ENCODE data around the gene SIM1. TPM values are rescaled to one million over a fixed set of nuclear protein-coding genes. Genes with fewer than 3 reads are reported as not detected.

The SIM1 gene
- total RNA-seq, 1 donor from 2014 or later = 29.7 TPM

GRCh38 chr6:100433726-100434435 is 30.8 kb downstream of the SIM1 start:
- peak; percentile 18 for DNase-seq (ENCODE audit: low read depth)

DNA sequence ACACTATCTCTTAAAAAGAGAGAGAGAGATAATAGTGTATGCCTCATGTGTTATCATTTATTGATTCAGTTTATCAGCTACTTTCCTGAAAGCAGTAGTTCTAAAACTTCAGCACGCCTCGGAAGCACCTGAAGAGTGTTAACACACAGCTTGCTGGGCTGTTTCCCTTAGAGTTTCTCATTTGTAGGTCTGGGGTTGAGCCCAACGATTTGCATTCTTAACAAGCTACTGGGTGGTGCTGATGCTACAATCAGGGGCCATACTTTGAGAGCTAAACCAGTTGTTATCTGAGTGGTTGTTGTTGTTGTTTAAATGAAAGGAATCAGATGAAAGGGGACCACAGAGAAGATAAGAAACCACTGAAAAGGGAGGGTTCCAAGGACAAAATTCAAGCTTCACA is 32.6 kb downstream of the SIM1 start:
- DNase-seq (ENCODE audit: low read depth) = no peak

- no peak for DNase-seq (ENCODE audit: low read depth)
Observed at GRCh38 chr6:100430962-100431361, 33.8 kb downstream of the SIM1 start.

DNA sequence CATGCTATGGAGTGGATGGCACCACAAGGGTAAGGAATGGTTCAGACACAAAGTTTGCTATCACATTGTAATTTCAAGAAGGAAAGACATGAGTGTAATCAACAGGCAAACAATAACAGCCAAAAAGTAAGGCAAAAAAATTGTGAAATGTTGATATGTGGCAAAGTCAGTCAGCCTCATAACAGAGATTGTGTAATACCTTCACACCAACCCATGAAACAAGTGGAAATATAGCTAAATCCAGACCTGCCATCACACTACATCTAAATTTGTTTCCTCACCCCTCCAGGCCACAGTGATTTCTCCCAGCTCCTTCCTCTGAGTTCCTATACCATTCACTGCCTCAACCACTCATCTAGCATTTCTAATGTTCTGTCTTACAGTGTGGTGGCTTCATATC is 37.3 kb downstream of the SIM1 start:
- no peak for DNase-seq (ENCODE audit: low read depth)

- peak; percentile 62 for DNase-seq (ENCODE audit: low read depth)
Observed at GRCh38 chr6:100426744-100427338, 37.9 kb downstream of the SIM1 start.

DNA sequence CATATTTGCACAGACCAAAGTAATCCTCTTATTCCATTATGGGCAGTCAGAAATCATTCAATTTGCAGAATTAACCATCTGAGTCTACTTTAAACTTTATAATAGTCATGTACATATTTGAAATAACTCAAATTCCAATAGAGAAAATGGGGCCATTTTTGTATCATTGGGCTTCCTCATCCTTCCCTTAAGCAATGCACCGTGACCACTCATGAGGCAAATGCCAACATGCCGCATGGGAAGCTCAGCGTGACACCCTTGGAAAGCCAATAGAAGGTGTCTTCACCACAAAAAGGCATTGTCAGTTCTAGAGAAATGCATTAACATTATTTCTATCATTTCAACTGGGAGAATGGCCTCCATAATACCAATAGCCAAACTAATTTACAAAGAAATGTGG is 38.5 kb downstream of the SIM1 start:
- no peak for DNase-seq (ENCODE audit: low read depth)

- DNase-seq (ENCODE audit: low read depth) = no peak
Observed at GRCh38 chr6:100420711-100421110, 44.0 kb downstream of the SIM1 start.

DNA sequence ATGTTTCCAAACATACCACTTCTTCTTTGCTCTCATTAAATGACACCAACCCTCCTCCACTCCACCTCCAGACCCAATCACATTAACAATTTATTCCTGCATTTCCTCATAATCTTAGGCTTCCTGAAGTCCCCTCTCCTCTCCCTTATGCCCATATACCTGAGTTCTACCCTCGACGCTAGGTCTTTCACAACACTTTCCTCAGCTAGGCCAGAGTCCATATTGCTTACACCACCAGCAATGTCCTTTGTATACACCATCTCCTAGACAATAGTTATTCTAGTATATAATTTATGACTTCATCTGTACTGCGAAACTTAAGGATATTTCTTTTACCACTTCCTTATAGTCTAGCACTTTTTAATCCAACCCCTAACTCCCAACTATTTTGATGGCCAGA is 47.7 kb downstream of the SIM1 start:
- no peak for DNase-seq (ENCODE audit: low read depth)

DNA sequence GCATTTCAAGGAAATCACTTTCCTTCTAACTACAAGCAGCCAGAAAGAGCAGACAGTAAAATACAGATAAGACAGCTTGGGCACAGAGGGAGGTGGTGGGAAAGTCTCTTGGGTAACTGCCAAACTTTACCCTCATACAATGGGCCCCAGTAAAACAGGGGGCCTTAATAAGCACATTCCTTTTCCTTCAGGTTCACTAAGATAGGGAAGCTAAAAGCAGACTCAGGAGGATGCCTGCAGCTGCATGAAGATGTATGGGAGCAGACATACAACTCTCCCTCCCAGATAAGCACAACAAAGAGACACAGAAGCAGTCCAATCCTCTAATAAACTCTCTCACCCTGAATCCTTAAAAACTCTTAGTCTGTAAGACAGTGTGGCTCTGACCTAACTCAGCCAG is 49.0 kb downstream of the SIM1 start:
- no peak for DNase-seq (ENCODE audit: low read depth)

DNA sequence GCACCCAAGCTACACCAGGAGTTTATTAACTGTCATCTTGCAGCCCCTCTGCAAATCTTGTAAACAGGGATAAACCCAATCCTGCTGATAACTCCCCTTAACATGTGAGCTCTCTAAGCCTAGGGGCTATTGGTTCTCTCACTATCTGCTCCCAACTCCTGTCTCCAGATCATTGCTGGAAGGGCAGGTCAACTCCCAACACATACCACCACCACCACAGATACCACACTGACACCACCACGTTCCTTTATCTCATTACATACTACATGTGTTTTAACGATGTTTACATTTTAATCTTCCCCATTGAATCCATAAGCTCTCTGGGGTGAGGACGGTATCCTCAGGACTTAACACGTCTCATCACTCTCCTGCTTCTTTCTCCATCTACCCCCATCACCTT is 51.8 kb downstream of the SIM1 start:
- DNase-seq (ENCODE audit: low read depth) = no peak

- peak; percentile 69 for DNase-seq (ENCODE audit: low read depth)
Observed at GRCh38 chr6:100404051-100404450, 60.7 kb downstream of the SIM1 start.

GRCh38 chr6:100393493-100393892 is 71.2 kb downstream of the SIM1 start:
- no peak for DNase-seq (ENCODE audit: low read depth)

GRCh38 chr6:100392423-100392822 is 72.3 kb downstream of the SIM1 start:
- no peak for DNase-seq (ENCODE audit: low read depth)

DNA sequence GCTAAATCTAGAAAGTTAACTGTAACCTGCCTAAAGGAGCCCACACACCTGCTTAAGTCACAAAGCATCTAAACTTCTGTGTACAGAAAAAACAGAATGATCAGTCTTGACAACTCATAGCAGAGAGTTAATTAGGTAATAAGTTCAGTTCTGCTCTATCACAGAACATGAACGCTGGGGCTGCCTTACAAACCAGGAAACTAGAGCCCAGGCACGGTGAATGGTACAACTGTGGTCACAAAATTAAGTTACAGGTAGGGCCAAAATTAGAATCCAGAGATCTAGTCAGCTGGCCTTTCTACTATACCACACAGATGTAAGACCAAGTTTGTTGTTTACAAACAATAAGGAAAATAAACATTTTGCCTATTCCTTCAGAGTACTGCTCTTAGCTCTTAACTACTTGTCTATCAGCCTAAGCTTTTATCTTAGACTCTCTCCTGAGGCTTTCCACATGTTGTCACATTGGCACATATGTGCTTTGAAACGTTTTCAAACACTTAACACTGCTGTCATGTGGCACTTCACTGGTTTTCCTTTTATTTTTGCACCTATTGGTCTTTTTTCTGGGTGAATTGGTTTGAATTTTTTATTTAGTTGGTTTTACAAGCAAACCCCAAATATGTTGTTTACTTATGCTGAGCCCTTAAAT is 75.7 kb downstream of the SIM1 start:
- DNase-seq (ENCODE audit: low read depth) = no peak

GRCh38 chr6:100382767-100383195 is 81.9 kb downstream of the SIM1 start:
- DNase-seq (ENCODE audit: low read depth) = no peak

DNA sequence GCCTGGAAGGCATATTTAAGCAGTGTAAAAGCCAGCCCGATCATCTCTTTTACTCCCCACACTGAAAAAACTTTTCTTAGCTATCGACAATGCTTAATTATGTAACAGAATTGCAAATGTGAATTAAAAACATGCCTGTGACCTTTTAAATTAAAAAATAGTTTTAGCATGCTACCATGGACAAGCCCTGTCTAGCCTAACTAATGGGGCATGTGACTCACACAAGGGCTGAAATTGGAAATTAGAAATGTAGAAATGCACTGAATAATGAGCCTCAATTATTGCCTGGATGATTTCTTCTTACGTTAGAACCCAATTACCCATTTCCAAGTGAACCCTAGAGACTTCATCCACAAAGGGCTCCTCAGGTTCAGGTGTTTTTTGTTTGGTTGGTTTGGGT is 82.7 kb downstream of the SIM1 start:
- no peak for DNase-seq (ENCODE audit: low read depth)

DNA sequence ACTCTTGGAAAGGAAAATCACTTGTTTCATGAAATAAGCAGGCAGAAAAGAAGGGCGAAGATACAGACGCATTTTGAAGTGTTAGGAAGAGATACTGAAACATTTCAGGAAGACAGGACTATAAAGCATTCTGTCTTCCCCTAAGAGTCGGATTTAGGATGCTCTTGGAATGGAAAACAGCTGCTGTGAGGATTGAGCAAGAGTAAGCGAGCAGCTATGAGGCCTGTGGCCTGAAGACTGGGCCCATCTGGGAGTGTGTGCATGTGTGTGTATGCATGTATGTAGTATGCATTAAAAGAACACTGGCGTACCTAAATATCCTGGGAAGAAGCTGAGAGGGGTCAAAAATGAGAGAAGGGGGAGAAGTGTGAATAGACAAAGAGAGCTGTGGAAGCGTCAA is 83.6 kb downstream of the SIM1 start:
- peak; percentile 66 for DNase-seq (ENCODE audit: low read depth)

DNA sequence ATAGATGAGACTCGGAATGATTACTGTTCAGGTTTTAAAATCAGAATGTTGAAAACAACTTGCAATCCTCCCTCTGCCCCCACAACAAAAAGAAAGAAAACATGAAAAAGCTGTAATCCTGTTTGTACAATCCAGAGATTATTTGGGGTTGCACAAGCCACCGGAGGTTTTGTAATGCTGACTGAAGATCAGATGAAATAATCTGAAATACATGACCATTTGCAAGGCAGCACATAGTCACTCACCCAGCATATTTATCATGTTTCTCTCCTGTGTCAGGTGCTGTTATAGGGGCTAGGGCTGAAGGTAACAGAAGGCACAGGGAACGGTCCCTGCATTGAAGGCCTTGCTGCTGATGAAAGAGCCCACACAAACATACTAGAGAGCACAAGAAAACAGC is 85.3 kb downstream of the SIM1 start:
- DNase-seq (ENCODE audit: low read depth) = no peak

DNA sequence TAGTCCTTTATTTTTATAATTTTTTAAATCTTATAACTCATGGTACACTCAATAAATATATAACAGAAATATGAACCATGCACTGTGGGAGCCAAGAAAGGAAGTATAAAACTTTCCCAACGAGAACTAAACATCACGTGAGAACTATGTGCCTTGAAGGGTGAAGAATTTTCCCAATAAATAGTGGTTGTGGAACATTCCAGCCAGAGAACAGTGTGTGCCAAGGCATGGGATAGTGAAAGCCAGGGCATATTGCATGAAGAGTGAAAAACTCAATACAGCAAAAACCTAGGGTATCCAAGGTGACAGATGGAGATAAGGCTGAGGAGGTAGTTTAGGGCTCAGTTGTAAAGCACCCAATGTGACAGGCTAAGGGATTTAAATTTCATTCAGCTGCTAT is 86.1 kb downstream of the SIM1 start:
- DNase-seq (ENCODE audit: low read depth) = no peak

DNA sequence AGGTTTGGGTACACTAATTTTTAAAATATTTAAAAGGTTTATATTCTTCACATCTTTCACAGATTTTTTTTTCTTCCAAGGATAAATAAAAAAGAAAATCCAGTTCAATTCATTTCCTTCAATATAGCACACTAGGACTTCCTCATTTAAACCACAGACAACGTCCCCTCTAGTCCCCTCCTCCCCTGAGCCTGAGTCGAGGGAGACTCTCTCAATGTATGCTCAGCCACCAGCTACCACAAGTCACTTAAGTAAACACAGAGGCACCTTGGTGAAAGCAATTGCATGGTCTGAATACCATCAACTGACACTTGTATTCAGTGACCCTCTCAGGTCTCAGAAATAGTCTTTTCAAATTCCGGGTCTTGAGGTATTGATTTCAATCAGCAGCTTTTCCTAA is 88.6 kb downstream of the SIM1 start:
- no peak for DNase-seq (ENCODE audit: low read depth)

DNA sequence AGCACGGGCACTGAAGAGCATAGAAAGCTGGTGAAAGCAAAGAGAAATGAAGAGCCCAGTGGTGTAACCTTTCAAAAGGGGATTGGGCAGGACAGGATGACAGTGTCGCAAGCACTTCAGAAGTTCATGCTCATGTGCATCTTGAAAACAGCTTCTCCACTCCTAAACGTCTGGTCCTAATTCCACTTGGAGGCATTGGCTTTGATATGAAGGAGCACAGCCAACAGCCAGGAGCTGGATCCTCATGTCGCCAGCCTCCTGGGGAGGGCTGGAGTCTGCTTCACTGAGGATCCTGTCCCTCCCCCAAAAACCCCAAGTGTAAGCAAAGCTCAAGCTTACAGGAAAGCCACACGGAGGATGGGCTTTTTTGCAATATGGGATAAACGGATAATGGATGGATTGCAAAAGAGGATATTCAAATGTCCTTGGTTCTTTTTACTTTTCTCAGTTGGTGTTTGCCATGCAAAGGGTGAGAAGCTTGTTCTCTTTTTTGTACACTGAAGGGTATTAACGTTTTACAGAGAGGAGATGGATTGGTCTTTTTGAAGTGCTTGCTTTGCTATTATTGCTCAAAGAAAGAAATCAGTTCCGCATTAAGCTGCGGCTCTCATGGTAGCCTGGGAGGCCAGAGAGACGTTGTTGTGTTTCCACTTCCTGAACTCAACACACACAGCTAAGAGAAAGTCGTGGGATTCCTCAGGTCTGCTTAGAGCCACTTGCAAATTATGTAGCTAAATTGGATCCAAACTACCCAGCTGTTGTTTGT is 92.2 kb downstream of the SIM1 start:
- DNase-seq (ENCODE audit: low read depth) = no peak

DNA sequence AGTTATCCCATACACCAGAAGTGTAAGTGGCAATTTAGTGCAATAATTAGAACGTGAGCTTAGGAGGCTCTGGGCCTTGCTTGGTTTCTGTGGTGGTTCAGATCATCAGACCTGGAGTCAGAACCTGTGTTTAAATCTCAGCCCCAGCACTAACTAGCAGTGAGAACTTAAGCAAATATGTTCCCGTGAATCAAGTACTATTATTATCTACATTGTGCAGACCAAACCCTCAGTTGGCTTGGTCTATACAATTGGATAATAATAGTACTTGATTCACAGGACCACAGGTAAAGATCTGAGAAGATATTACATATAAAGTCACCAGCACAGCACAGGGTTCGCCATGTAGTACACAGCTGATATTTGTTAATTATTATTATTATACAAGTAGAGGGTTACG is 93.1 kb downstream of the SIM1 start:
- no peak for DNase-seq (ENCODE audit: low read depth)

All from myocyte (in vitro differentiated cells).